Measurements from ENCODE around the gene PTTG1. TPM values are rescaled to one million over a fixed set of nuclear protein-coding genes. Genes with fewer than 3 reads are reported as not detected.

Gene PTTG1
- total and polyA plus RNA-seq, 2 of the 8 experiments (the other 6 are each of a cell fraction or from before 2014, with no cell fraction given), result 240 to 478 TPM

DNA sequence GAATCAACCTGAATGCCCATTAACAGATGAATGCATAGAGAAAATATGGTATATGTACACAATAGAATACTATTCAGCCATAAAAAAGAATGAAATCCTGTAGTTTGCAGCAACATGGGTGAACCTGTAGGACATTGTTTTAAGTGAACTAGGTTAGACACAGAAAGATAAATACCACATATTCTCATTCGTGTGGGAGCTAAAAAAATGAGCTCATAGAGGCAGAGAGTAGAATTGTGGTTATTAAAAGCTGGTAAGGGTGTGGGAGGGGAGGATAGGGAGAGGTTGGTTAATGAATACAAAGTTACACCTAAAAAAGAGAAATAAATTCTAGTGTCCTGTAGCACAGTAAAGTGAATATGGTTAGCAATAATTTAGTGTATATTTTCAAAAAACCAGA lies 23.5 kb downstream of the PTTG1 start (continued):
- no peak for TF ChIP-seq EP300 (IDR thresholded peaks at IDR 0.05; ENCODE audit: borderline replicate concordance in 1 of 2, low read depth in 2 of 2, low read length in 2 of 2)
- TF ChIP-seq CEBPB (IDR thresholded peaks at IDR 0.05; ENCODE audit: low read depth, low read length), result no peak
- no peak for TF ChIP-seq BCL11A (IDR thresholded peaks at IDR 0.05; ENCODE audit: low read depth in 2 of 2, low read length in 2 of 2)
